PFSK-1 (cell line): ENCODE measurements around the gene GMDS.

ENCODE experiments used
- FOXP2 ChIP-seq: optimal IDR thresholded peaks from 2 replicates; pipeline ENCODE3; 2011; ENCODE audit warnings: borderline replicate concordance, control low read depth, inconsistent platforms; ENCODE audit not compliant: insufficient read depth; ENCODE audit errors: extremely low read length, extremely low read depth
- POLR2AphosphoS5 ChIP-seq: IDR thresholded peaks from 2 replicates; pipeline ENCODE4 v1.6.1; 2012; ENCODE audit warnings: low read depth, mild to moderate bottlenecking, control low read depth, low read length, moderate library complexity
- SIN3A ChIP-seq: IDR thresholded peaks from 2 replicates; pipeline ENCODE4 v1.6.1; 2012; ENCODE audit warnings: mild to moderate bottlenecking, low read length, moderate library complexity, borderline replicate concordance; ENCODE audit not compliant: insufficient read depth
- TAF1 ChIP-seq: IDR thresholded peaks from 2 replicates; pipeline ENCODE4 v1.6.1; 2012; ENCODE audit warnings: low read length, control low read depth, borderline replicate concordance; ENCODE audit not compliant: insufficient read depth
- TF ChIP-seq, protein P1 (sequence below), 2 experiments: IDR thresholded peaks; 2 replicates each; pipeline versions ENCODE4 v1.6.1 to v1.8.0; 2011 to 2012; ENCODE audit warnings: low read depth in 2 of 2, low read length in 2 of 2, control low read depth in 1 of 2, inconsistent platforms in 1 of 2, mild to moderate bottlenecking in 1 of 2, moderate library complexity in 1 of 2; ENCODE audit not compliant: insufficient read depth in 1 of 2

The GMDS gene

DNA sequence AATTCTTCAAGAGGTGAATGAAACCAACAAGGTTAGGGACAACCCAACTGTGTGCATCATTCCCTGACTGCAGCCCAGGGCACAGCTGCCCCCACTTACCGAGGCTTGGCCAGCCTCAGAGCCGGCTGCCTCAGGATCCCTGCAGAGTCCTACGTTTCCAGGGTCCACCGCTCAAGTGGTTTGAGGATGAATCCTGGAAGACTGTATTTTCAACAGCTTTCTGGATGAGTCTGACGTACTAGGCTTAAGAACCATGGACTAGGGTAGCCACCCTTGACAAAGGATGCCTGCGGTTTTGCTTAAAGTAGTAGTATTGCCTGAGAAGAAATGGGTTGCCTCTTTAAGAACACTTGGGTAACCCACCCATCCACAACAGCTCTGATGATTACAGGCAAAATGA, 534.3 kb downstream of the GMDS start:
- TF ChIP-seq POLR2AphosphoS5 (no peak), FOXP2 (no peak), TAF1 (no peak), SIN3A (no peak)
- TF ChIP-seq, protein P1, sequence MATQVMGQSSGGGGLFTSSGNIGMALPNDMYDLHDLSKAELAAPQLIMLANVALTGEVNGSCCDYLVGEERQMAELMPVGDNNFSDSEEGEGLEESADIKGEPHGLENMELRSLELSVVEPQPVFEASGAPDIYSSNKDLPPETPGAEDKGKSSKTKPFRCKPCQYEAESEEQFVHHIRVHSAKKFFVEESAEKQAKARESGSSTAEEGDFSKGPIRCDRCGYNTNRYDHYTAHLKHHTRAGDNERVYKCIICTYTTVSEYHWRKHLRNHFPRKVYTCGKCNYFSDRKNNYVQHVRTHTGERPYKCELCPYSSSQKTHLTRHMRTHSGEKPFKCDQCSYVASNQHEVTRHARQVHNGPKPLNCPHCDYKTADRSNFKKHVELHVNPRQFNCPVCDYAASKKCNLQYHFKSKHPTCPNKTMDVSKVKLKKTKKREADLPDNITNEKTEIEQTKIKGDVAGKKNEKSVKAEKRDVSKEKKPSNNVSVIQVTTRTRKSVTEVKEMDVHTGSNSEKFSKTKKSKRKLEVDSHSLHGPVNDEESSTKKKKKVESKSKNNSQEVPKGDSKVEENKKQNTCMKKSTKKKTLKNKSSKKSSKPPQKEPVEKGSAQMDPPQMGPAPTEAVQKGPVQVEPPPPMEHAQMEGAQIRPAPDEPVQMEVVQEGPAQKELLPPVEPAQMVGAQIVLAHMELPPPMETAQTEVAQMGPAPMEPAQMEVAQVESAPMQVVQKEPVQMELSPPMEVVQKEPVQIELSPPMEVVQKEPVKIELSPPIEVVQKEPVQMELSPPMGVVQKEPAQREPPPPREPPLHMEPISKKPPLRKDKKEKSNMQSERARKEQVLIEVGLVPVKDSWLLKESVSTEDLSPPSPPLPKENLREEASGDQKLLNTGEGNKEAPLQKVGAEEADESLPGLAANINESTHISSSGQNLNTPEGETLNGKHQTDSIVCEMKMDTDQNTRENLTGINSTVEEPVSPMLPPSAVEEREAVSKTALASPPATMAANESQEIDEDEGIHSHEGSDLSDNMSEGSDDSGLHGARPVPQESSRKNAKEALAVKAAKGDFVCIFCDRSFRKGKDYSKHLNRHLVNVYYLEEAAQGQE (IDR thresholded peaks at IDR 0.05; ENCODE audit: insufficient read depth in 1 of 2, low read depth in 2 of 2, low read length in 2 of 2): no peak

DNA sequence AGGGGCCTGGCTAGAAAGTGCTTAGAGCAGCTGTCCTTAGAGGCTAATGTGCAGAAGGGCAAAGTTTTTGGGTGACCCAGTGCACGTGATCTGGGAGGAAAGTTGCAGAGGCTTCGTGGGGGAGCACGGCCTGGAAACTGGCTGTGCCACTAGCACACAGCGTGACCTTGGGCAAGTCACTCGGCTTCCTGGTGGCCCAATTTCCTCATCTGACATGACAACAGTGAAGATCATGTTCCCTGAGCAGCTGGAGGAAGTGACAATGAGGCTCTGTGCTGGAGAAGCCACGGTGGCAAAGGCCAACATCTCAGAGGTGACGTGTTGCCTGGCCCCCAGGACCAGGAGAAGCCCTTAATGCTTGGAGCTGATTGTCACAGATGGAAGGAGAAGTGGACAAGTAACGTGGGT, 536.2 kb downstream of the GMDS start:
- TF ChIP-seq POLR2AphosphoS5 (no peak), TAF1 (no peak), FOXP2 (no peak), SIN3A (no peak)
- TF ChIP-seq, protein P1 (IDR thresholded peaks at IDR 0.05; ENCODE audit: insufficient read depth in 1 of 2, low read depth in 2 of 2, low read length in 2 of 2): no peak

DNA sequence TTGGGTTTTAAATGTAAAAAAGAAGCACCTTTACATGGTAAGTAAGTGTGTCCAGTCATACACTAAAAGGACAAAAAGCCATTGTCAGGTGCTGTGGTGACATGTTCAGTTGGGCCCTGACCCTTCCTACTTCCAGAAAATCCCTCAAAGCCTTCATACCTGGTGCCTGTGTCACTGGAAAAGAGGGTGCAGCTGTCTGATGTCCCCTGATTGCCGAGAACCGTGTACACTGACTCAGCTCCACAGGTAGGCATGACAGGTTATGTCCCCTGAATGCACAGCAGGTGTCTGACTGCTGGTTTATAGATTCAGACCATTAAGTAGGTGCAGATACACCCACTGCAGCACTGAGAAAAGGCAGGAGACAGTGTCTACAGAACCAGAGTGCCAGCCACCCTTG, 536.6 kb downstream of the GMDS start:
- TF ChIP-seq SIN3A (no peak), TAF1 (no peak), FOXP2 (no peak), POLR2AphosphoS5 (no peak)
- TF ChIP-seq, protein P1 (IDR thresholded peaks at IDR 0.05; ENCODE audit: insufficient read depth in 1 of 2, low read depth in 2 of 2, low read length in 2 of 2): no peak

- TF ChIP-seq SIN3A: no peak
Measured at GRCh38 chr6:1708122-1708521, 537.3 kb downstream of the GMDS start.

GRCh38 chr6:1705630-1706029, 539.8 kb downstream of the GMDS start:
- TF ChIP-seq SIN3A (no peak), FOXP2 (no peak), TAF1 (no peak), POLR2AphosphoS5 (no peak)
- TF ChIP-seq, protein P1 (IDR thresholded peaks at IDR 0.05; ENCODE audit: insufficient read depth in 1 of 2, low read depth in 2 of 2, low read length in 2 of 2): no peak
